NOMO-1 treated with dmso at 0.1 percent for 144 hours (cell line): ENCODE results near the gene CCDC73.
A peak's percentile ranks its signal among the peaks of the same experiment; 100 is the strongest.
"Not testable (repeated sequence)": the region's sequence is repeated elsewhere in the genome, so short reads cannot be mapped to it uniquely, and the experiment has no call there.

Experiments
- DNase-seq: peaks from one replicate; lab custom pipeline; 2025; ENCODE audit not compliant: unreplicated experiment; lab: John Stamatoyannopoulos, UW

The CCDC73 gene

GRCh38 chr11:32706985-32707741 is 87.3 kb downstream of the CCDC73 start:
- DNase-seq, result peak; percentile 14

DNA sequence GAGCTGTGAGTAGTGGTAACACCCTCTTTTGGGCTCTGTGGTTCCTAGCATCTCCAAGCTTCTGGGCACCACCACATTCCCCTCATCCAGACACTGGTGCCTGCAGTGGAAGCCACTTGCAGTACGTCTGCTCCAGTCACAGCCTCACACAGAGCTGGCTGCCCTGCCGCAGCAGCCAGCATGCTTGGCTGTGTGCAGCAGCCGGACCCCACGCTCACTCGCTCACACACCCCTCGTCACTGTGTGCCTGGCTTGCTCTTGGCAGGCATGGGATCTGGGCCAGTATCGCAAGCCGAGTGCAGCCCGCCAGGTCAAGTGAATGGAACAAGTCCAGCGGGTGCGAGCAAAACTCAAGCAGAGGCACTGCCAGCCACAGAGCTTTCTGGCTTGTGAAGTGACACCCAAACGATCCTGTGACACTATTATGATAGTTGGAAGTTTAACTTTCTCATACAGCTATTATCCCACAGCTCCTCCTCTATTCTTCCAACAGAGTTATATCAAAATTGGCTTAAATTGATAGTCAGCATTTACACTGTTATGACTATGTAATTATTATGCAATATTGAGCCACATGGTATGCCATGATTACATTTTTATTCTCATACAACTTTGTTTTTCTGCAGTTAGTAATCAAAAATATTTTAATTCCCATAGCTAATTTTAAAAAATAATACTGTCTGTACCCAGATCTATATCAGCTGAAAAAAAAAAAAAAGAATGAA is 89.0 kb downstream of the CCDC73 start:
- DNase-seq, result no peak

DNA sequence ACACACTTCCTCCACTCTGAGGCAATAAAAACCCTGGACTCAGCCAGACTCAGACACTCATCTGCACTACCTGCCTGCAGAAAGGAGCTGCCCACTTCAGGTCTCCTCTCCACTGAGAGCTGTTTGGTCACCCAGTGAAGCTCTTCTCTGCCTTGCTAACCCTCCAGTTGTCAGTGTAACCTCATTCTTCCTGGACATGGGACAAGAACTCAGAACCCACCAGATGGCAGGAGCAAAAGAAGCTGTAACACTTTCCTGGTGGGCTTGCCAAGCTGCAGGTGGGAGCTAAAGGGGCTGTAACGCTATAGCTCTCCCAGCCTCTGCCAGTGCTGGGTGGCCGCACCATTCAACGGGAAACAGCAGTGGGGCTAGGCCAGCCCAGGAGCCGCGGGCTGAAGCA is 89.7 kb downstream of the CCDC73 start:
- DNase-seq, result no peak

- DNase-seq, result no peak
Measured at GRCh38 chr11:32704261-32704660, 90.2 kb downstream of the CCDC73 start.

DNA sequence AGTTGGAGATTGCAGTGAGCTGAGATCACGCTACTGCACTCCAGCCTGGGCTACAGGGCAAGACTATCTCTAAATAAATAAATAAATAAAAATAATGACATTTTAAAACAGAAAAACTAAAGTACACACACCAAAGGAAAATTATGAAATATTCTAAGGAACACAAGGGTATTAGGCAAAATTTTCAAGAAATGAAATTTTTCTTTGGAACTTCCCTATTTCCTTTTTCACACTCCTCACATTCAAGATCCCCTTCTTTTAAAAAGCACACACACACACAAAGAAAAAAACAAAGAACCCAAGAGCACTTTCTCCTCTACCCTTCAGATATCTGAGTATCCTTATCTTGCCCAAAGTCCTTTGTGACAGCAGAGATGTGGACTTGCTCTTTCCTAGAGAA is 92.8 kb downstream of the CCDC73 start:
- DNase-seq, result no peak

DNA sequence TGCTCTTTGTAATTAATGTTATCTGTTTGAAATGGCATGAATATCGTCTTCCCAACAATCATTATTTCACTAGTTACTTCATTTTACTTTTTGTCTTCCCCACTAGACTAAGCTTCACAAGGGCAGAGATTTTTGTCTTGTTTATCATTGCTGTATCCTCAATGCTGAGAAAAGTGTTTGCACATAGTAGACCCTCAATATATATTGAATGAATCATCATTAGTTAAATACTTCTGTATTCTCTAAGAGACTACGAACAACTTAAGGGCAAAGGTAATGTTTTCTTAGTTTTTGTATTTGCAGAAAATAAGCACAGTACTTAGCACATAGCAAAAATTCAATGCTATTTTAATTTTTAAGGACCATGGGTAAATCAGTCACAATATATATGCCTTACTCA is 95.9 kb downstream of the CCDC73 start:
- no peak for DNase-seq

GRCh38 chr11:32671051-32671450 is 123.4 kb downstream of the CCDC73 start:
- no peak for DNase-seq

- no peak for DNase-seq
Measured at GRCh38 chr11:32659672-32660071, 134.8 kb downstream of the CCDC73 start.

DNA sequence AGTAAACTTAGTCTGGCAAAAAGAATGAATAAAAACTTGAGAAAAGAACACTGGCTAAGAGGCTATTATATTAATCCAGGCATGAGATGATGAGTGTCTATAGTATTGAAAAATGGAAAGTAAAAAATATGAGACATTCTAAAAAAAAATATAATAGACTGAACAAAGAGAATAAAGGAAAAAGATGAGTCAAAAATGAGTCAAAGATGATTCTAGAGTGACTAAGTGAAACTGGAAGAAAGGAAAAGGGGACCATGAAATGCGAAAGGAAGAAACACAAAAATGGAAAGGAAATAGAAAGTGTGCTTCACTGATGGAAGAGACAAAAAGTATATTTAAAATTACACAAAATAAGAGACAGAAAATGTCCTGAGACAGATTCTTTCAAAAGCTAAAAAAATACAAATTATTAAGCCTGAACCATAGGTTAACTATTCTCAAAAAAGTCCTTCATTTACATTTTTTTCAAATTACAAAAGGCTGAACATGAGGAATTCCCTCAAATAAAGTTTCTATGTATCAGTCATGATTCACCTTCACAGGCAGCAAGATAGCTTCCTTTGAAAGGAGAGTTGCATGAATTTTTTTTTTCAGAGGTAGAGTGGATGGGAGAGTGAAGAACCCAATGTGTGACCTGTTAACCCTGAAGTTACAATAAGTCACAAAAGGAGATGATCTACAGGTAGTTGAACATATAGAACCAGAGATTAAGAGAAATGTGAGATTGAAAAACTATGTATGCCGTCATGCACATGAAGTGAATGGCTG is 135.6 kb downstream of the CCDC73 start:
- no peak for DNase-seq

- no peak for DNase-seq
Measured at GRCh38 chr11:32643526-32643925, 150.9 kb downstream of the CCDC73 start.

DNA sequence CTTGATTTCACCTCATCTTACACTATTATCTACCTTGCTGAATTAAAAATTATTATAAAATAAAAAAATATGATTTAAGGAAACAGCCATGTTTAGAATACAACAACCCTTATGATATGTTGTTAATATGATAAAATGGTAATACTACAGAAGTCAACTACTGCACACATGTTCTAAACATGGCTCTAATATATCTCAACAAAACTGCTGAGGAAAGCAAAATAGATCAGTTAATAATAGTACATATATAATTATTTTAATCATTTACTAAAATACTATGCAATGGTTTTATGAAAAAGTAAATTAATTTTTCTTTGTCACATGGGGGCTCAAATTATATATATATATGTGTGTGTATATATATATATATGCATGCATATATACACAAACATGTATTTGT is 153.1 kb downstream of the CCDC73 start:
- DNase-seq, result no peak

DNA sequence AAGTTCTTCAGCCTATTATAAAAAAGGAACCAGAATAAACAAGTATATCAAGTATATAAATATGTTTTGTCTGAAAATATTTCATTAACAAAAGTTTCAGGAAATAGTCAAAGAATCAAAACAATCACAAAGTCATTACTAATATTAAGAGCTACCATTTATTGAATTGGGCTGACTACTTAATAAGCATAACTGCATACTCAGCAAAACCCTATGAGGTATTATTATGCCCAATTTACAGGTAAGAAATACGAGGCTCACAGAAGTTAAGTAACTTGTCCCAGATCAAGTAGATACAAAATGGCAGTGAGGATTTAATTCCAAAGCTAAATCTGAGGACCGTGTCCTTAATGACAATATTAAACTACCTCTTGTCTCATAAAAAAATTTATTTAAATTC is 158.6 kb downstream of the CCDC73 start:
- no peak for DNase-seq

- peak; percentile 44 for DNase-seq
Measured at GRCh38 chr11:32630844-32631243, 163.6 kb downstream of the CCDC73 start.

DNA sequence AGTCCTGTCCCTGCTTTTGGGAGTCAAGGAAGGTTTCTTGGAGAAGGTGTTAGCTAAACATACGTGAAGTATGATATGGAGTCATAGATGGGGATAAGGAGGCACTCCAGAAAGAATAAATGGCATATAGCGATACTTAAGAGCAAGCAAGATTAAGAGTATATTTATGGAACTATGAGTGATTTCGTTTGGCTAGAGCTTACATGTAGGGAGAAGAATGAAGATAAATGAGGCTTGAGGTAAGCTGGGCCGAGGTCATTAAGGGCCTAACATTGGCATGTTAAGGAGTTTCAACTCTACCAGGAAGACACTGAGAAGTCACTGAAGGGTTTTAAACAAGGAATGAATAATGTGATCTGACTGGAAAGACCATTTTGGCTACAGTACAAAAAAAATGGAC is 177.6 kb downstream of the CCDC73 start:
- no peak for DNase-seq

DNA sequence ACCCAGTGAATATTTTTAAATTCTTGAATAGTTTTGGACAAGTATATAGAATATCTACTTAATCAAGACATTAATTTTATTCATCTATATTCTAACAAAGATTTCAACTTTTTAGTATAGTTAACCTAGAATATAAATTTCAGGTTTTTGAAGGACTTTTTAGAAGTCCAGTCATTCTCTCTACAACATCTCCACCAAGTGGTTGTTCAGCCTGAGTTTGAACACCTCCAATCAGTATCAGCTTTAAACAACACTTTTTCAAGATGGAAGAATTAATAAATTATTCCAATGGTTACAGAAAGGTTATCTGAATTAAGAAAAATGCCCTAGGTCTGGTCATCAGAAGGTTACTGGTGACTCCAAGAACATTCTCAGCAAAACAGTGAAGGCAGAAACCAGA is 179.0 kb downstream of the CCDC73 start:
- DNase-seq, result no peak

GRCh38 chr11:32613500-32614151 is 180.8 kb downstream of the CCDC73 start:
- DNase-seq, result no peak

- DNase-seq, result no peak
Measured at GRCh38 chr11:32610797-32611352, 183.6 kb downstream of the CCDC73 start.

GRCh38 chr11:32608826-32609225 is 185.6 kb downstream of the CCDC73 start:
- DNase-seq, result not testable (repeated sequence)

DNA sequence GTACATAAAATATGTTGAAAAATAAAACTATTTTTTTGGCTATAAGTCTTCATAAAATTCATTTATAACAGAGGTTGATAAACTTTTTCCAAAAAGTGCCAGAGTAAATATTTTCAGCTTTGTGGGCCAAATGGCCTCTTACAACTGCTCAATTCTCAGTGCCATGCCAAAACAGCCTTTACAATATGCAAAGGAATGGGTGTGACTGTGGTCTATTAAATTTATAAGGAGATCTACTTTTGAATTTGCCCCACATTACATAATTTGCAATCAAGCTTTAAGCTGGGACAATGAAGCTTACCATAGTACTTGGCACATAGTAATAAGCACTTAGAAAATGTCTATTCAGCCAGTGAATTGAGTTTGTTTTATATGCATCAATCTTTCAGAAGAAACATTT is 188.2 kb downstream of the CCDC73 start:
- DNase-seq, result no peak

GRCh38 chr11:32602657-32603415 is 191.6 kb downstream of the CCDC73 start:
- no peak for DNase-seq
